Retinal pigment epithelial cell (primary cell): Measurements from ENCODE around the gene KCNIP1.

ENCODE experiments used
- DNase-seq: peaks from one replicate; pipeline ENCODE4 v3.0.0-alpha.2; 2010; ENCODE audit warnings: low read depth
- H3K4me3 ChIP-seq: 2 replicates; pipeline ENCODE4 v1.5.1; 2011; ENCODE audit warnings: mild to moderate bottlenecking, low read length, control low read depth, moderate library complexity
- TF ChIP-seq, protein P1 (sequence below): conservative IDR thresholded peaks from 2 replicates; pipeline ENCODE4 v1.5.1; 2011; ENCODE audit warnings: low read depth, low read length, control low read depth, inconsistent platforms

KCNIP1 gene

DNA sequence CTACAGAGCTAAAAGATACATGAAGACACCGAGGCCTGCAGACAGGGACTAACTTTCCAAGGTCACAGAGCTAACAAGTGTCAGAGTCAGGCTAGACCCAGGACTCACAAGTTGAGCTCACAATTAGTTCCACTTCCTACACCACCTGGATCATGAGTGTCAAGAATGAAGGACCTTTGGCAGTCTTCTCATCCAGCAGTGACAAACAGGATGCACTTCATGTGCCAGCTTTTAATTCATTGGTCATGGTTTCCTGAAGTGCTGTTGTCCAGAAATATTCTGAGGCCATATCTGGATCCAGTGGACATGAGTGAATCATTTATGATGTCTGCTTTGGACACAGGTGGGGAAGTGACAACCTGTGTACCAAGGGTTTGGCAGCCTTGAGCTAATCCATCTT, 77.4 kb downstream of the KCNIP1 start:
- no peak overlapping the region for H3K4me3 ChIP-seq
- TF ChIP-seq, protein P1, sequence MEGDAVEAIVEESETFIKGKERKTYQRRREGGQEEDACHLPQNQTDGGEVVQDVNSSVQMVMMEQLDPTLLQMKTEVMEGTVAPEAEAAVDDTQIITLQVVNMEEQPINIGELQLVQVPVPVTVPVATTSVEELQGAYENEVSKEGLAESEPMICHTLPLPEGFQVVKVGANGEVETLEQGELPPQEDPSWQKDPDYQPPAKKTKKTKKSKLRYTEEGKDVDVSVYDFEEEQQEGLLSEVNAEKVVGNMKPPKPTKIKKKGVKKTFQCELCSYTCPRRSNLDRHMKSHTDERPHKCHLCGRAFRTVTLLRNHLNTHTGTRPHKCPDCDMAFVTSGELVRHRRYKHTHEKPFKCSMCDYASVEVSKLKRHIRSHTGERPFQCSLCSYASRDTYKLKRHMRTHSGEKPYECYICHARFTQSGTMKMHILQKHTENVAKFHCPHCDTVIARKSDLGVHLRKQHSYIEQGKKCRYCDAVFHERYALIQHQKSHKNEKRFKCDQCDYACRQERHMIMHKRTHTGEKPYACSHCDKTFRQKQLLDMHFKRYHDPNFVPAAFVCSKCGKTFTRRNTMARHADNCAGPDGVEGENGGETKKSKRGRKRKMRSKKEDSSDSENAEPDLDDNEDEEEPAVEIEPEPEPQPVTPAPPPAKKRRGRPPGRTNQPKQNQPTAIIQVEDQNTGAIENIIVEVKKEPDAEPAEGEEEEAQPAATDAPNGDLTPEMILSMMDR, result no peak
- no peak for DNase-seq

DNA sequence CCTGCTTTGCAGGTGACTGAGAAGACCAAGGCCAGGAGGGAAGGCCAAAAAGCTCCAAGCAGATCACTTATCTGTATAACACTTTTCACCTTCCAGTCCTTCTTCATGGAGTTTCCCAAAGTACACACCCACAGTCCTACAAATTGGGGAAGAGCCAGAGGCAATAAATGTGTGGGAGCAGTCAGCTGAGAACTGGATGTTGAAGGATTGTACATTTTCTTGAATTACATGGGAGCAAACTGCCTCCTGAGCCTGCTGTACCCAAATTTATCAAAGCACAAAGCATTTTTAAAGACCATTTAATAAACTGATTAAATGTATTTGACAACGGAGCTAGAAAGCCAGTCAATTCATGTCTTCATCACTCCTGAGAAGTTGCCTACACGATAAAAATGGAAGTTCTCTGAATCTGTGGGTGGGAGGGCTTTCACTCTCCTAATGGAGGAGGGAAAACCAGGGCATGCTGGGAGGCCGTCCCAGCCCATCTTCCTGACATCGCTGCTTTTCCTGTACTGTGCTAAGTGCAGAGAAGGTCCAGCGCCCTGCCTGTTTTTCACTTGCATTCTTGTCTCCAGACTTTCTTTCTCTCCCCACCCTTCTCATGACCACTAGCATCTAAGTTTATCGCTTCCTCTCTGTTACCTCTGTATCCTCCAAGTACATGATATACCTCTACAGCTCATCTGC, 79.0 kb downstream of the KCNIP1 start:
- TF ChIP-seq, protein P1, result no peak

DNA sequence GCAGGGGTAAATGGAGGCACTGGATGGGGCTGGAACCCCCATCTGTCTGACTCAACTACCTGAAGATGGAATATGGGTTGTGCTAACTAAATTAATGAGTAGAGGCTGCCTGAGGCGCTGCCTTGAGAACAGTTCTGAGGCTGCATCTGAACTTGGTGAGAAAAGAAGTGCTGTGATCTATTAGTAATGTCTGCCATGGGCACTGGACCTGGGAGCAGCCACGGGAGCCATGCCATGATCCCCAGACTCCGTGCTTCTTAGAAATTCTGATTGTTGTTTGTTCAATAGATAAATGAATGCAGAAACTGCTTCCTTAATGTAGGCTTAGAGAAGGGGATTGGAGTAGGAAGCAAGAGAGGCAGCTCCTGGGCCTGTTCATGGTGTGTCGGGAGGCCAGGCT, 80.2 kb downstream of the KCNIP1 start:
- TF ChIP-seq, protein P1, result no peak
- no peak overlapping the region for H3K4me3 ChIP-seq
- no peak for DNase-seq

More for the DNA sequence above, 79.0 kb downstream of the KCNIP1 start:
- H3K4me3 ChIP-seq, result no peak overlapping the region
- DNase-seq, result no peak

DNA sequence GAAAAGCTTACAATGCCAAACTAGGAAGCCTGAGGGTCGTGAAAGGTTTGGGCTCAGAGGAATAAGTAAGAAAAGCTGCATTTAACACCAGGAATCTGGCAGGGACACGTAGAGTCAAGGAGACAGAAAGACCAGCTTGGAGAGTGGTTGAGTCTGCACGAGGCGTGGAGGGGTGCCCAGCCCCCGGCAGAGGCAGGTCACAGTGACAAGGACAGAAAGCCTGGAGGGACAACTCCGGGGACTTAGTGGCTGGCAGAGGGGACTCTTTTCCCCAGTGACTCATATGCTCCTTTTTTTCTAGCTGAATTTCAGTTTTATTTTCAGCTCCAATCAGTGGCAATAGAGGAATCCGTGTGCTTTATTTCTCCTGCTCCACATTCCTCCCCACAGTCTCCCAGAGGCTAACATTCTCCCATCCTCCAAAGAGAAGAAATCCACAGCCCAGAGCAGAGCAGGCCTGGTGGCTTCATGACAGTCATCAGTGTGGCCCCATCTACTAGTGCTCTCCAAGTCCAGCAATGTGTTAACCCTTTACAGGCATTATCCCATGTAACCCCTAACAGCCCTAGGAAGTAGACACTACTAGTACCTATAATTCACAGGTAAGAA, 80.7 kb downstream of the KCNIP1 start:
- TF ChIP-seq, protein P1, result no peak
- H3K4me3 ChIP-seq, result no peak overlapping the region
- DNase-seq, result no peak

DNA sequence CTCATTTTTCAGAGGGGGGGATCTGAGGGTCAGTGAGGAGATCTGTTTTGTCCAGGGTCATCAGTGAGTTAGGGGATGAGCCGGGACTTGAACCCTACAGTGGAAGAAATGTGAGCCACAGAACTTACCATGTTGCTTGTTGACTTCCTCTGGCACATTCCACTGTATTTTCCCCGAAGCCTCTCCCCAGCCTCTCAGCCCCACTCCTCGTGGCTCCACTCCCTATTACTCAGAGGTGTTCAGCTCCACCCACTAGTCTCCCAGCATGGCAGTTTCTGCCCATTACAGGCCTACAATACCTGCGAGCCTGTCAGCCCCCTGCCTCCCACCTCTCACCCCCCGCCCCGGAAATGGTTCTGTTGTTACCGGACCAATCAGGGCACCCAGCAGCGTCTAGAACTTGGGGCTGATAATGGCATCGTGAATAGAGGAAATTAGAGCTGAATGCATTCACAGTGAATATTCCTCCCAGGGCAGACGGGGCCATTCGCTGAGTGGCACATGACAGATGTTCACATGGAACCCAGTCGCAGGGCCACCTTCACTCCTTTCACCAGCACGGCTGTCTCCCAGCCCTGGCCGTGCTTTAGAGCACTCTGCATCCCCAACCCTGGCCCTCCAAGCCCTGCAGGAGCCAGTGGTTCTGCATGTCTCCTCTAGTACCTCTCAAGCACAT, 81.6 kb downstream of the KCNIP1 start:
- TF ChIP-seq, protein P1, result no peak
- H3K4me3 ChIP-seq, result no peak overlapping the region
- DNase-seq, result no peak

DNA sequence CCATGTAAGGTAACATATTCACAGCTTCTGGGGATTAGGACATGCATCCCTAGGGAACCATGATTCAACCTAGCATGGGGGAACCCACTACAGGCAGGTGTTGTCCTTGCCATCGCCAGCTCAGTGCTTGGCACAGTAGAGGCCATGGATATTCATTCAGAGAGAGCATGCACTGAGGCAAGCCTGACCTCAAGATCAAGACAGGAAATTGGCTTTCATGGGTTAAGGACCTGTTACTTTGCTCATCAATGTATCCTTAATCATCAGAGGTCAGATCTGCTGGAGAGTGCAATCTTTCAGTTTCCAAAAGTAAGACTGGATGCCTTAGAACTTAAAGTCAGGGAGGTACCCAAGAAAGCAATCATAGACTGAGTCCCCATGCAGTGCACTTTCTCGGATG, 84.0 kb downstream of the KCNIP1 start:
- TF ChIP-seq, protein P1, result no peak
- H3K4me3 ChIP-seq, result no peak overlapping the region
- no peak for DNase-seq

DNA sequence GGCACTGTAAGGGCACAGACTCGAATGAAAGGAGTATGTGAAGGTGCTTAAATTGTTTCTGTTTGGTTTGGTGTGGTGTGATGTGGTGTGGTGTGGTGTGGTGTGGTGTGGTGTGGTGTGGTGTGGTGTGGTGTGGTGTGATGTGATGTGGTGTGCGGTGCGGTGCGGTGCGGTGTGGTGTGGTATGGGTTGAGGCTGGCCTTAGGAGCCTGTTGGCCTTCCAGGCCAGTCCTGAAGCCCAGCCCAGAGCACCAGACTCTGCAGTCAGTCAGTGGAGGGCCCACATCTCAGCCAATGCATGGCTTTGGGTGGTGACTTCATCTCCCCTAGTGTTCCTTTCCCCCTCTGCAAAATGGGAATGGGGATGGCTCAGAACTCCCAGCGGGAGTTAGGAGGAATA, 85.8 kb downstream of the KCNIP1 start:
- TF ChIP-seq, protein P1, result no peak
- no peak overlapping the region for H3K4me3 ChIP-seq
- DNase-seq, result no peak
